GM12873 (cell line): ENCODE measurements around the gene MAP2K5.

Experiments used
- TF ChIP-seq, protein P1 (sequence below): IDR thresholded peaks from 2 replicates; pipeline ENCODE4 v1.5.1; 2012; ENCODE audit warnings: low read depth, mild to moderate bottlenecking, moderate library complexity, low read length, control low read depth; ENCODE audit not compliant: insufficient read depth; ENCODE audit errors: missing control alignments

The MAP2K5 gene

DNA sequence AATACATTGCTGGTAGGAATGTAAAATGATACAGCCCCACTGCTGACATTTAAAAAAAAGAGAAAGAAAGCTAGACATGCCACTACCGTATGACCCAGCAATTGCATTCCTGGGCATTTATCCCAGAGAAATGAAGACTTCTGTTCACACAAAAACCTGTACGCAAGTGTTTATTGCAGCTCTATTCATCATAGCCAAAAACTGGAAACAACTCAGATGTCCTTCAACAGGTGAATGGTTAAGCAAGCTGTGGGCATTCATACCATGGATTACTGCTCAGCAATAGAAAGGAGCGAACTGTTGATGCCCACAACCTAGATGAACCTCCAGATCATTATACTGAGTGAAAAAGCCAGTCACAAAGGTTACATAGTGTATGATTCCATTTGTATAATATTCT is 132.5 kb downstream of the MAP2K5 start:
- TF ChIP-seq, protein P1, sequence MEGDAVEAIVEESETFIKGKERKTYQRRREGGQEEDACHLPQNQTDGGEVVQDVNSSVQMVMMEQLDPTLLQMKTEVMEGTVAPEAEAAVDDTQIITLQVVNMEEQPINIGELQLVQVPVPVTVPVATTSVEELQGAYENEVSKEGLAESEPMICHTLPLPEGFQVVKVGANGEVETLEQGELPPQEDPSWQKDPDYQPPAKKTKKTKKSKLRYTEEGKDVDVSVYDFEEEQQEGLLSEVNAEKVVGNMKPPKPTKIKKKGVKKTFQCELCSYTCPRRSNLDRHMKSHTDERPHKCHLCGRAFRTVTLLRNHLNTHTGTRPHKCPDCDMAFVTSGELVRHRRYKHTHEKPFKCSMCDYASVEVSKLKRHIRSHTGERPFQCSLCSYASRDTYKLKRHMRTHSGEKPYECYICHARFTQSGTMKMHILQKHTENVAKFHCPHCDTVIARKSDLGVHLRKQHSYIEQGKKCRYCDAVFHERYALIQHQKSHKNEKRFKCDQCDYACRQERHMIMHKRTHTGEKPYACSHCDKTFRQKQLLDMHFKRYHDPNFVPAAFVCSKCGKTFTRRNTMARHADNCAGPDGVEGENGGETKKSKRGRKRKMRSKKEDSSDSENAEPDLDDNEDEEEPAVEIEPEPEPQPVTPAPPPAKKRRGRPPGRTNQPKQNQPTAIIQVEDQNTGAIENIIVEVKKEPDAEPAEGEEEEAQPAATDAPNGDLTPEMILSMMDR: no peak

DNA sequence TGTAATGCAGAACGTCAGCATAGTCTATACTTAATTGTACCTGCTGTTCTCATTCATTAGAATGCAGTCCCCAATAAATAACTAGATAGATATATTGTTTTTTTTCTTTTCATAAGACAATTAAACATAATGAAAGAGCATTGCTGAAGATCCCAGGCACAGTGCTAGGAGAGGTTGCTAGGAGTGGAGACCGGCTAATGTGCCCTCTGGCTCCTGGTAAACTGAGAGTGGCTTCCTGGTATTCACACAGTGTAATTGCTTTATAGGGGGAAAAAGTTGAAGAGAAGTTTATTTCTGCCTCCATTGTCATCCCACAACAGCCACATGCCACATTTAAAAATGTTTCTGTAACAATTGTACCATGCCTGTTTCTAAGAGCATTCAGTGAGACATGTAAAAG is 135.6 kb downstream of the MAP2K5 start:
- TF ChIP-seq, protein P1: no peak

DNA sequence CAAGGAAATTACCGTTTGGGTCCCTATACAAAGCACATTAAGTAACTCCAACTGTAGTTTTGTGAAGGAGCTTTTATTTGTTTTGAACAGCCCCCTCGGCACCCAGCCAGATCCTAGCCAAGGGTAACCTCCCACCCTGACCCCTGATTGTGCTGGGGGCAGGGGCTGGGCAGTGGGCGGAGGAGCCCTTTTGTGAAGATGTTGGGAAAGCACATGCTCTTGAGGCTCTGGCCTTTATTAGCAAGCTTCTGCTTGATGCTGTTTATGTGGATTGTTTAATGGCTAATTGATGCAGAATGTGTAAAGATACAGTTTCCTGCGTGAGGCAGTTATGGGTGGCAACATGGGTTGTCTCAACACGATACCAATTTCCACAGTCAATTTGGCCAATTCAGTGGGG is 136.5 kb downstream of the MAP2K5 start:
- TF ChIP-seq, protein P1: no peak

DNA sequence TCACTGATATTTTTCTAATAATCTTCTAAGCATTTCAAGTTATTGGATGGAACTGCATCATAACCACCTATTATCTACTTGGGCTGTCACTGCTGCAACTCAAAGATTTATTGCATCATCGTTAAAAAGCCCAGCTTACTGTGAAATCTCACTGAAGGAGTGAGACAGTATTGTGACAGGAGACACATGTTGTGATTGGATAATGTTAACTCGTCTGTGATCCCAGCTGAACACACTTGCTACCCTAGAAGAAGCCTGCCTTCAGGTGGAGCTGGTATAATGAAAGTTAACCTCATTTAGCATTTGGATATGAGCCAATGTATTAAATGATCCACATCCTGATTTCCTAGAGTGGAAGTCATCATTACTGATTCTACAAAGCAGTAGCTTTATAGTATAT is 138.1 kb downstream of the MAP2K5 start:
- TF ChIP-seq, protein P1: no peak

DNA sequence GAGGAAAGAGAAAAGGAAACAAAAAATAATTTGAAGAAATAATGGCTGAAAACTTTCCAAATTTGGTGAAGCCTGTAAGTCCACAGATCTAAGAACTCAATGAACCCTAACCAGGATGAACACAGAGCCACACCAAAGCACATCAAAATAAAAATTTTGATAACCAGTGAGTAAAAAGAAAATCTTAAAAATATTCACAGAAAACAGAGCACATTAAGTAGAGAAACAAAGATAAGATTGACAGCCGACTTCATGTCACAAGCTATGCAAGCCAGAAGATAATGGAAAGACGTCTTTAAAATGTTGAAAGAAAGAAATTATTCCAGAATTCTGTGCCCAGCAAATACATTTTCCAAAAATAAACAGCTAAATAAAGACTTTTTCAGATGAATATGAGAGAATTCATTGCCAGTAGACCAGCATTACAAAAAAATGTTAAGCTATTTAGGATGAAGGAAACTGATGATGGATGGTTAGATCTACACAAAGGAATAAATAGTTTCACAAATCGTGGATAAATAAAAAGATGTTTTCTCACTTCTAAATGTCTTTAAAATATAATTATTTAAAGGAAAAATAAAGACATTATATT is 142.6 kb downstream of the MAP2K5 start:
- TF ChIP-seq, protein P1: no peak

DNA sequence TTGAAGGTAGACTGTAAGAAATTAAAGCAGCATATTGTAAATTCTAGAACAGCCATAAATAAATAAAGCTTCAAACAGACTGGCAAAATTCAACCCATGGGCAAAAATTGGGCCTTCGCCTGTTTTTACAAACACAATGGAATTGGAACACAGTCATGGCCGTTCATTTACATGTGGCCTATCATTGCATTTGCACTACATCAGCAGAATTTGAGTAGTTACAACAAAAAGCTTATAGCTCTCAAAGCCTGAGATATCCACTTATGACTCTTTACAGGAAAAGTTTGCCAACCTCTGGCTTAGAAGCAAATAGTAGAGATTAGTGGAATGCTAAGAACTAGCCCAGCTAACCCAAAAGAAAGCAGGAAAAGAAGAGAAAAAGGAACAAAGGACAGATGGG is 143.2 kb downstream of the MAP2K5 start:
- TF ChIP-seq, protein P1: no peak

DNA sequence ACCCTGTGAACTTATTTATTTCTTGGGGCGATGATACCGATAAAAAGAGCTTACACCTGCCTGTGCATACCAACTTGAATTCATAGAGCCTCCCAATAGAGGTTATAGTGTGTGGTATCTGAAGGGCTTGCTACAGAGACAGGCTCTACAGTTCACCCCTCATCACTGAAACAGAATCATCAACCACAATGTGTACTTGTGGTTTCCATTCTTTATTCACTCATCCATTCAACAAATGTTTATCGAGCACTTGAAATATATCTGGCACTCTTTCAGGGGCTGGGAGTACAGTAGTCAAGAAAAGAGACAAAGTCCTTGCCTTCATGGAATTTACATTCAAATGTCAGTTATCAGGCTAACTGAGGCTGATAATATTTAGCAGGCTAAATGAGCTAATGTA is 148.4 kb downstream of the MAP2K5 start:
- TF ChIP-seq, protein P1: no peak
